GM23338 (cell line): ENCODE results near the gene IL1RL2.

Experiments
- CREB1 ChIP-seq: fragments of 250-450 bp; sonication (Bioruptor Pico); IDR thresholded peaks from 2 replicates; pipeline ENCODE4 v1.5.0; 2020; ENCODE audit warnings: low read depth, mild to moderate bottlenecking, moderate library complexity
- CTCF ChIP-seq, 2 experiments: fragments of 200-600 bp in 1 of 2; sonication (generic) in 1 of 2; conservative IDR thresholded peaks; 2 replicates each; pipeline versions ENCODE4 v1.5.1 to v1.6.1; 2016 to 2017; ENCODE audit warnings: antibody characterized with exemption in 2 of 2, low read depth in 2 of 2, mild to moderate bottlenecking in 2 of 2, moderate library complexity in 1 of 2
- EZH2 ChIP-seq: fragments of 200-600 bp; sonication (generic); IDR thresholded peaks from one replicate; pipeline ENCODE4 v1.8.0; 2017; ENCODE audit warnings: antibody characterized with exemption, mild to moderate bottlenecking, low read depth; ENCODE audit not compliant: unreplicated experiment
- EZH2phosphoT487 ChIP-seq: fragments of 200-600 bp; sonication (generic); IDR thresholded peaks from one replicate; pipeline ENCODE4 v1.8.1; 2018; ENCODE audit warnings: antibody characterized with exemption; ENCODE audit not compliant: unreplicated experiment
- JUNB ChIP-seq: IDR thresholded peaks from one replicate; pipeline ENCODE4 v1.6.1; 2016; ENCODE audit warnings: antibody characterized with exemption; ENCODE audit not compliant: unreplicated experiment
- NANOG ChIP-seq: IDR thresholded peaks from 2 replicates; pipeline ENCODE4 v1.6.1; 2016; ENCODE audit warnings: antibody characterized with exemption, borderline replicate concordance
- POLR2AphosphoS5 ChIP-seq: IDR thresholded peaks from 2 replicates; pipeline ENCODE4 v1.6.1; 2016; ENCODE audit warnings: antibody characterized with exemption, low read depth
- REST ChIP-seq: IDR thresholded peaks from one replicate; pipeline ENCODE4 v1.6.1; 2018; ENCODE audit warnings: antibody characterized with exemption; ENCODE audit not compliant: unreplicated experiment
- STAT1 ChIP-seq: IDR thresholded peaks from one replicate; pipeline ENCODE4 v1.6.1; 2016; ENCODE audit warnings: antibody characterized with exemption; ENCODE audit not compliant: unreplicated experiment

- TF ChIP-seq CTCF (conservative IDR thresholded peaks at IDR 0.05; ENCODE audit: low read depth in 2 of 2) (no peak), EZH2 (no peak), REST (no peak), EZH2phosphoT487 (no peak), POLR2AphosphoS5 (no peak), JUNB (no peak), CREB1 (no peak), STAT1 (no peak), NANOG (no peak)
These were observed 102.3 kb downstream of the IL1RL2 start for GRCh38 chr2:102289129-102289528.
